Activated CD4-positive, alpha-beta T cell treated with anti-CD3 and anti-CD28 coated beads for 36 hours (primary cell): Measurements from ENCODE around the gene CPEB3. TPM values are rescaled to one million over a fixed set of nuclear protein-coding genes. Genes with fewer than 3 reads are reported as not detected.
A peak's percentile ranks its signal among the peaks of the same experiment; 100 is the strongest.

ENCODE experiments used
- ATAC-seq: fragments of 200-7000 bp; cut with Tn5 transposase; one replicate; pipeline ENCODE4 v1.10.0; 2021; ENCODE audit warnings: mild to moderate bottlenecking, moderate library complexity
- CTCF ChIA-PET: fragments of 350-600 bp; sonication (Branson Sonifier 250); formaldehyde crosslinking; loops from one replicate; lab custom pipeline; 2021; ENCODE audit warnings: antibody characterized with exemption; lab: Charles Lee
- POLR2A ChIA-PET: fragments of 350-600 bp; sonication (Branson Sonifier 250); formaldehyde crosslinking; loops from one replicate; lab custom pipeline; 2021; ENCODE audit warnings: antibody characterized with exemption, inconsistent platforms; lab: Charles Lee
- DNase-seq: peaks from one replicate; pipeline ENCODE4 v3.0.0-alpha.2; 2020
- H3K27ac Mint-ChIP-seq: one replicate; pipeline ENCODE4 v1.8.0; 2021; ENCODE audit warnings: mixed read lengths
- H3K27me3 Mint-ChIP-seq: one replicate; pipeline ENCODE4 v1.8.0; 2021; ENCODE audit warnings: mixed read lengths
- H3K36me3 Mint-ChIP-seq: one replicate; pipeline ENCODE4 v1.8.0; 2021; ENCODE audit warnings: low read depth, mixed read lengths
- H3K4me1 Mint-ChIP-seq: one replicate; pipeline ENCODE4 v1.8.0; 2021; ENCODE audit warnings: mixed read lengths
- H3K4me3 Mint-ChIP-seq: one replicate; pipeline ENCODE4 v1.8.0; 2021; ENCODE audit warnings: mild to moderate bottlenecking, moderate library complexity, mixed read lengths
- H3K9me3 Mint-ChIP-seq: one replicate; pipeline ENCODE4 v1.8.0; 2021; ENCODE audit warnings: low read depth, mixed read lengths
- intact Hi-C, 2 experiments: fragments of 100-400 bp; cut with DNase I in 1 of 2; cut with micrococcal nuclease in 1 of 2; formaldehyde crosslinking; loops; one replicate each; pipeline versions ENCODE4 v1.14.2 to v1.15.1; 2022 to 2024; cut with DNase I, micrococcal nuclease
- total RNA-seq, 2 experiments: library from RNA; stranded (reverse); gene quantifications; one replicate each; pipeline ENCODE4 v1.2.3, GENCODE V29; 2021

The CPEB3 gene
- total RNA-seq, 2 experiments from 2014 or later, result 1.4 to 1.8 TPM

DNA sequence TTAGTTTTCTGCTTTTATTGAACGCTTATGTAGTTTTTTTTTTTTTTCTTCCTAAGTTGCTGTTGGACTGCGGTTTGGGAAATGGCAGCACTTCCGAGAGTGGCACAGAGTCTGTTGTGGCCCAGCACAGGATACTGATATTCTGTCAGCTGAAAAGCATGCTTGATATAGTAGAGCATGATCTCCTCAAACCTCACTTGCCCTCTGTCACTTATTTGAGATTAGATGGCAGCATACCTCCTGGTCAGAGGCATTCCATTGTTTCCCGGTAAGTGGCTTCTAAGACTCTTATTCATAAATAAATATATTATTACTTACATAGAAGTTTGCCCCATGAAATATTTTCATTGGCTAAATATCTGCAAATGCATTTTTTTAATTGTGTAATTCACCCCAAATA, 266.2 kb downstream of the CPEB3 start:
- Mint-ChIP-seq H3K36me3 (peaks cover 53% of the 10 kb centered on the region), H3K27me3 (no peaks in the 10 kb centered on the region), H3K27ac (no peak overlapping the region), H3K4me3 (no peak overlapping the region), H3K4me1 (peaks cover 9% of the 10 kb centered on the region), H3K9me3 (no peaks in the 10 kb centered on the region)
- DNase-seq (no peak), ATAC-seq (no peak)
- ChIA-PET CTCF (no interaction called here), POLR2A (no interaction called here)
- intact Hi-C loops, result no loop called here

DNA sequence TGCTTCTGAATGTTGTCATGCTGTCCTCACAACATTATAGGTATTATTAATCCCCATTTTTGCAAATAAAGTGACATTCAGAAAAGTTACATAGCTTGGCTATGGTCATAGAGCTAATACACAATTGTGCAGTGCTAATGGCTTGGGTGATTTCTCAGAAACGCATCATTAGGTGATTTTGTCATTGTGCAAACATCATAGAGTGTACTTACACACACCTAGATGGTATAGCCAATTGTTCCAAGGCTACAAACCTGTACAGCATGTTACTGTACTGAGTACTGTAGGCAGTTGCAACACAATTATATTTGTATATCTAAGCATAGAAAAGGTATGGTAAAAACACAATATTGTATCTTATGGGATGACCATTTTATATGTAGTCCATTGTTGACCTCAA, 276.3 kb downstream of the CPEB3 start:
- no peaks in the 10 kb centered on the region for H3K27me3 Mint-ChIP-seq
- peaks cover 4% of the 10 kb centered on the region for H3K4me1 Mint-ChIP-seq
- H3K4me3 Mint-ChIP-seq, result no peak overlapping the region
- POLR2A ChIA-PET, result no interaction called here
- H3K27ac Mint-ChIP-seq, result no peak overlapping the region
- H3K9me3 Mint-ChIP-seq, result no peaks in the 10 kb centered on the region
- CTCF ChIA-PET, result no interaction called here
- H3K36me3 Mint-ChIP-seq, result peaks cover 55% of the 10 kb centered on the region
- intact Hi-C loops, result no loop called here
- ATAC-seq, result no peak
- no peak for DNase-seq

DNA sequence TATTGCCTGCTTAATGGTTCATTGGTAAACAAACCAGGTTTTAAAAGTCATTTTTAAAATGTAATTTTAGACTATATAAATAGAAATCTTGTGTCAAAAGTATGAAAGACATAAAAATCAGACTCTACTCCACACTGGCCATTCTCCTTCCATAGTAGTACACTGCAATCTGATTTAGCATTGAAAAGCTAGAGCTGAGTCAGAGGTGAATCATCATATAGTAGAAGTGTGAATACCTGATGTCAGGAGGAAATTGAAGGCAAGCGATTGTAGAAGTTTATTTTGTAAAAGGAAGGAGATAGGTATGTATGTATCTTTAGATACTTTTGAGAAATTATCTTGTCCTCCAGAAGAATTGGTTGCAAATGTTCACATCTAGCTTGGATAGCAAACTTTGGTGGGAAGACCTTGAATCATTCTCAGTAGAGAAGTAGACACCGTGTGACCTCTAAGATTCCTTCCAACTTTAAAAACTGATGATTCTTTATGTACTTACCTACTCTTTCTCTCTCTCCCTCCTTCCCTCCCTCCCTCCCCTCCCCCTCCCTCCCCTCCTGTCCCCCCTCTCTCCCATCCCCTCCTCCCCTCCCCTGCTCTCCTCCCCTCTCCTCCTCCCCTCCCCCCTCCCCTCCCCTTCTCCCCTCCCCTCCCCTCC, 279.2 kb downstream of the CPEB3 start:
- H3K27ac Mint-ChIP-seq, result no peak overlapping the region
- H3K27me3 Mint-ChIP-seq, result no peaks in the 10 kb centered on the region
- POLR2A ChIA-PET, result no interaction called here
- DNase-seq, result no peak
- intact Hi-C loops, result no loop called here
- peaks cover 4% of the 10 kb centered on the region for H3K4me1 Mint-ChIP-seq
- peaks cover 37% of the 10 kb centered on the region for H3K36me3 Mint-ChIP-seq
- CTCF ChIA-PET, result no interaction called here
- no peak overlapping the region for H3K4me3 Mint-ChIP-seq
- peak; percentile 100 for ATAC-seq
- no peaks in the 10 kb centered on the region for H3K9me3 Mint-ChIP-seq

DNA sequence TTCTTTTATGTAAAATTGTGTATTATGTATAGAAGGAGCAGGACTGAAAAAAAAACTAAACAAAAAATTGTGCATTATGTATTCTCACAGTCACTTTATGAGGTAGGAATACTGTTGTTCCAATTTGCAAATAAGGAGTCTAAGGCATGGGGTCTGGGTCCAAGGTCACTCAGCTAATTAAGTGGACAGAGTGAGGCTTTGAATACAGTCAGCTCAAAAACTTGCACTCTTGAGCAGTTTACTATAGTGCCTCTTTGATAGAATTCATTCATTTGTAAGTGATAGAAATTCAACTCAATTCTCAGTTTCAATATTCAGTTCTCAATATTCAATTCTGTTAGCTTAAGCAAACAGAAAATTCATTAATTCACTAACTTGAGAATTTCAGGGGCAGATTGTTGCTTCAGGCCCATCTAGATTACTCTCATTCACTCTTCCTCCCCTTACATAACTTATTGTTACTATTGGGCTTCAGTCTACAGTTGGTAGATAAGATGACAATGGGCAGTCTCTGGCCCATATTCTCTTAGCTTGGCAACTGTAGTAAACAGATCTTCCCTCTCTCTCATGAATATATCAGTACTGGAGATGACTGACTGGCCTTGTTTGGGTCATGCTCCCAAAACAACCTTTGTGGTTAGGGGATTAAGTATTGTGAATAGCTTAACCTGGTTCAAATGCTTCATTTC, 280.7 kb downstream of the CPEB3 start:
- CTCF ChIA-PET, result interaction anchor here (0.7 to 1.5 kb wide), 3 partner anchors 10 to 712 kb away, joined by 3 to 6 read pairs (median 4); no protein-coding TSS in a partner anchor
- H3K27ac Mint-ChIP-seq, result no peak overlapping the region

DNA sequence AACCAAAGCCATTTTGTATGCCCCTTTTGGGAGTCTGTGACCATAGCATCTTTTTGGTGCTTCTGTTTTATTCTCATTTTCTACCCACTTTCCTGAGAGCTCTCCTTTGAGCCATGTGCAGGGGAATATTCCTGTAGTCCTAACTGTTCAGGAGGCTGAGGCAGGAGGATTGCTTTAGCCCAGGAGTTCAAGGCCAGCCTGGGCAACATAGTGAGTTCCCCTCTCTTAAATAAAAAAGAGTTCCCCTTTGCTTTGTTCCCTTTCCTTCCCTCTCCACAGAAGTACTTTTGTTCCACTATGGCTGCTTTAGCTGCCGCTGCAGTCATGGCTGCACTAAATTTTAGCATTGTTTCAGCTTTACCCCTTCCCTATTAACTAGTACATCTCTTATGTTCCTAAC, 281.4 kb downstream of the CPEB3 start:
- peaks cover 44% of the 10 kb centered on the region for H3K36me3 Mint-ChIP-seq

More for the DNA sequence above, 280.7 kb downstream of the CPEB3 start:
- POLR2A ChIA-PET, result no interaction called here
- intact Hi-C loops, result no loop called here
- H3K4me3 Mint-ChIP-seq, result no peak overlapping the region
- H3K27me3 Mint-ChIP-seq, result no peaks in the 10 kb centered on the region
- no peak for DNase-seq
- peaks cover 4% of the 10 kb centered on the region for H3K4me1 Mint-ChIP-seq
- ATAC-seq, result no peak
- H3K9me3 Mint-ChIP-seq, result no peaks in the 10 kb centered on the region
- peaks cover 40% of the 10 kb centered on the region for H3K36me3 Mint-ChIP-seq

DNA sequence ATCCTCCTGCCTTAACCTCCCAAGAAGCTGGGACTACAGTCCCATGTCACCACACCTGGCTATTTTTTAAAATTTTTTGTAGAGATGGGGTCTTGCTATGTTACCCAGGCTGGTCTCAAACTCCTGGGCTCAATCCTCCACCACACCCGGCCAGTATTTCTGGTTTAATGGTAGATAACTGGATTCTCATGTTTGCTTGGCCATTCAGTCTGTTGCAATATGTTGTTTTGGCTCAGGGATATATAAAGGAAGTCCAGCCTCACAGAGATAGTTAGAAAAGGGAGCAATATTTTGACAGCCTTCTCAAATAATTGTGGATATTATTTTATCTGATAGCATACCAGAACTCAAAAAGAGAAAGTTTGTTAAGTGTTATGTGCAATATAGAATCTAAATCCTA, 284.9 kb downstream of the CPEB3 start:
- Mint-ChIP-seq H3K27me3 (no peaks in the 10 kb centered on the region), H3K9me3 (peaks cover under 1% of the 10 kb centered on the region), H3K4me3 (no peak overlapping the region), H3K36me3 (peaks cover 51% of the 10 kb centered on the region), H3K4me1 (no peaks in the 10 kb centered on the region), H3K27ac (no peak overlapping the region)
- no peak for DNase-seq
- ChIA-PET CTCF (no interaction called here), POLR2A (no interaction called here)
- no peak for ATAC-seq
- intact Hi-C loops, result no loop called here

More for the DNA sequence above, 281.4 kb downstream of the CPEB3 start:
- no peaks in the 10 kb centered on the region for H3K27me3 Mint-ChIP-seq
- H3K27ac Mint-ChIP-seq, result no peak overlapping the region
- POLR2A ChIA-PET, result no interaction called here
- DNase-seq (no peak), ATAC-seq (no peak)
- H3K4me1 Mint-ChIP-seq, result peaks cover 4% of the 10 kb centered on the region
- intact Hi-C loops, result no loop called here
- H3K9me3 Mint-ChIP-seq, result no peaks in the 10 kb centered on the region
- CTCF ChIA-PET, result interaction anchor here (0.7 to 1.5 kb wide), 3 partner anchors 11 to 204 kb away, joined by 3 to 4 read pairs (median 4); no protein-coding TSS in a partner anchor
- no peak overlapping the region for H3K4me3 Mint-ChIP-seq

DNA sequence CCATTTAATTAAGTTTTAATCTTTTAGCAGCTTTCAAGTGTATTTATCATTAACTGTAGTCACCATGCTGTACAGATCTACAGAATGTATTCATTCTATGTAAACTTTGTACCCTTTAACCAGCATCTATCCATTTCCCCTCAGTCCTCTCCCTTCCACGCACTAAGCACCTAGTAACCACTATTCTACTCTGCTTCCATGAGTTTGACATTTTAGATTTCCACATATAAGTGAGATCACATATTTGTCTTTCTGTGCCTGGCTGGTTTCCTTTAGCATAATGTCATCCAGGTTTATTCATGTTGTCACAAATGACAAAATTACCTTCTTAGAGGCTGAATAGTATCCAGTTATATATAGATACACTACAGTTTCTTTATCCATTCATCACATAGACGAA, 287.6 kb downstream of the CPEB3 start:
- Mint-ChIP-seq H3K4me3 (no peak overlapping the region), H3K27me3 (no peaks in the 10 kb centered on the region), H3K36me3 (peaks cover 67% of the 10 kb centered on the region), H3K4me1 (peaks cover 3% of the 10 kb centered on the region), H3K27ac (no peak overlapping the region), H3K9me3 (peaks cover 3% of the 10 kb centered on the region)
- ChIA-PET CTCF (interaction anchor here (0.7 kb wide), 1 partner anchor 8 kb away, joined by 3 read pairs; no protein-coding TSS in a partner anchor), POLR2A (no interaction called here)
- no peak for DNase-seq
- ATAC-seq, result no peak
- intact Hi-C loops, result no loop called here

DNA sequence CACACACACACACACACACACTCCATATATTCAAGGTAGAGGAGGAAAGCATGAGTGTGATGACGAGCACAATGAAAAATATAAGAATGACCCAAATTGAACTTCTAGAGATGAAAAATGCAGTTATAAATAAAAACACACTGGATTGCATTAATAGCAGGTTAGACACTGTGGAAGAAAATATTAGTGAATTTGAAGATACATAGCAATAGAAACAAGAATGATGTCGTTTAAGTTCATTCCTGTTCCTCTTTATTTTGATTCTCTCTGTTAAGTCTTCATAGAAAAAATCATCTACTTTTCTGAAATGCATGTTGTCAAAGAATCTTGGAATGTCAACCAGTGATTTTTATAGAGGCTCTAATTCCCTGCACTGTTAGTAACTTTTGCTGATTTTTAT, 288.9 kb downstream of the CPEB3 start:
- ChIA-PET POLR2A (no interaction called here), CTCF (no interaction called here)
- no peak for DNase-seq
- Mint-ChIP-seq H3K27ac (no peak overlapping the region), H3K4me1 (peaks cover 3% of the 10 kb centered on the region), H3K36me3 (peaks cover 80% of the 10 kb centered on the region), H3K9me3 (peaks cover 3% of the 10 kb centered on the region), H3K27me3 (no peaks in the 10 kb centered on the region), H3K4me3 (no peak overlapping the region)
- no peak for ATAC-seq
- intact Hi-C loops, result no loop called here

DNA sequence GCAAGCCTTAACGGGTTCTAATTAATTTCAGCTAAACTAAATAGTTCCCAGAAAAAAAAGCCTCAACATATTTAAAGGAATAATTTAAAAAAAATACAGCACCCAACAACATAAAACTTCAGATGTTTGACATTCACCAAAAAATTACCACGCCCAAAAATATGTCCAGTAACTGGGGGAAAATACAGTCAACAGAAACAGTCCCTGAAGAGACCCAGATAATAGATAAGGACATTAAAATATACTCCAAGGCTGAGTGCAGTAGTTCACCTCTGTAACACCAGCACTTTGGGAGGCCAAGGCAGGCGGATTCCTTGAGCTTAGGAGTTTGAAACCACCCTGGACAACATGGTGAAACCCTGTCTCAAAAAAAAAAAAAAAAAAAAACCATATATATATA, 289.3 kb downstream of the CPEB3 start:
- Mint-ChIP-seq H3K9me3 (peaks cover 3% of the 10 kb centered on the region), H3K27me3 (no peaks in the 10 kb centered on the region), H3K4me1 (peaks cover 3% of the 10 kb centered on the region), H3K4me3 (no peak overlapping the region), H3K36me3 (peaks cover 79% of the 10 kb centered on the region), H3K27ac (no peak overlapping the region)
- no peak for ATAC-seq
- ChIA-PET CTCF (no interaction called here), POLR2A (no interaction called here)
- no peak for DNase-seq
- intact Hi-C loops, result no loop called here

Other genes starting within 250 kb of the CPEB3 start
- gene MARCHF5, start 89 bp upstream of the CPEB3 start, total RNA-seq, result 10 to 100 TPM; 11.7 to 25.9 TPM